Astrocyte (in vitro differentiated cells and primary cell): ENCODE data around the gene TINCR. TPM values are rescaled to one million over a fixed set of nuclear protein-coding genes. Genes with fewer than 3 reads are reported as not detected.

Source experiments
- DNase-seq: peaks from one replicate; pipeline ENCODE4 v3.0.0-alpha.2; 2010; ENCODE audit warnings: low read depth
- FAIRE-seq: peaks from 2 replicates; lab custom pipeline; 2011; peaks lifted over from hg19 to GRCh38; lab: Jason Lieb, UNC
- H2AFZ ChIP-seq: 2 replicates; pipeline ENCODE4 v1.6.0; 2012; ENCODE audit warnings: low read depth, low read length, inconsistent platforms
- H3K27ac ChIP-seq: 2 replicates; pipeline ENCODE4 v1.5.1; 2011; ENCODE audit warnings: low read depth, low read length, inconsistent platforms
- H3K27me3 ChIP-seq: 2 replicates; pipeline ENCODE4 v1.6.0; 2011; ENCODE audit warnings: low read length, inconsistent platforms; ENCODE audit not compliant: insufficient read depth
- H3K36me3 ChIP-seq: 2 replicates; pipeline ENCODE4 v1.5.1; 2011; ENCODE audit warnings: low read length, inconsistent platforms; ENCODE audit not compliant: insufficient read depth
- H3K4me1 ChIP-seq: 2 replicates; pipeline ENCODE4 v1.5.1; 2011; ENCODE audit warnings: low read length, inconsistent platforms; ENCODE audit not compliant: insufficient read depth
- H3K4me2 ChIP-seq: 2 replicates; pipeline ENCODE4 v1.6.0; 2012; ENCODE audit warnings: low read length, inconsistent platforms
- H3K4me3 ChIP-seq: 2 replicates; pipeline ENCODE4 v1.5.1; 2011; ENCODE audit warnings: low read depth, mild to moderate bottlenecking, low read length, inconsistent platforms; ENCODE audit not compliant: insufficient read depth
- H3K79me2 ChIP-seq: 2 replicates; pipeline ENCODE4 v1.6.0; 2012; ENCODE audit warnings: mild to moderate bottlenecking, low read length, inconsistent platforms; ENCODE audit not compliant: insufficient read depth
- H3K9ac ChIP-seq: 2 replicates; pipeline ENCODE4 v1.6.0; 2012; ENCODE audit warnings: mild to moderate bottlenecking, low read length, inconsistent platforms
- H3K9me3 ChIP-seq: 2 replicates; pipeline ENCODE4 v1.5.1; 2012; ENCODE audit warnings: low read depth, mild to moderate bottlenecking, low read length, inconsistent platforms; ENCODE audit not compliant: insufficient read depth
- H4K20me1 ChIP-seq: 2 replicates; pipeline ENCODE4 v1.6.0; 2012; ENCODE audit warnings: low read length, inconsistent platforms; ENCODE audit not compliant: insufficient read depth
- H3K27ac Mint-ChIP-seq: one replicate; pipeline ENCODE4 v1.8.0; 2021; ENCODE audit warnings: mild to moderate bottlenecking, mixed read lengths; ENCODE audit not compliant: unreplicated experiment
- H3K27me3 Mint-ChIP-seq: one replicate; pipeline ENCODE4 v1.8.0; 2021; ENCODE audit warnings: low read depth, mixed read lengths; ENCODE audit not compliant: unreplicated experiment
- H3K36me3 Mint-ChIP-seq: one replicate; pipeline ENCODE4 v1.8.0; 2021; ENCODE audit warnings: low read depth, mixed read lengths; ENCODE audit not compliant: unreplicated experiment
- H3K4me1 Mint-ChIP-seq: one replicate; pipeline ENCODE4 v1.8.0; 2021; ENCODE audit warnings: low read depth, mixed read lengths; ENCODE audit not compliant: unreplicated experiment
- H3K4me3 Mint-ChIP-seq: one replicate; pipeline ENCODE4 v1.8.0; 2021; ENCODE audit warnings: mild to moderate bottlenecking, moderate library complexity, mixed read lengths; ENCODE audit not compliant: unreplicated experiment
- H3K9me3 Mint-ChIP-seq: one replicate; pipeline ENCODE4 v1.8.0; 2021; ENCODE audit warnings: mild to moderate bottlenecking, mixed read lengths; ENCODE audit not compliant: unreplicated experiment
- EZH2 ChIP-seq: IDR thresholded peaks from 2 replicates; pipeline ENCODE4 v1.6.1; 2012; ENCODE audit warnings: mild to moderate bottlenecking, low read length, inconsistent platforms; ENCODE audit not compliant: insufficient read depth
- total RNA-seq: library from RNA; stranded (reverse); gene quantifications from 2 replicates; pipeline ENCODE4 v1.2.1, GENCODE V29; 2021
- TF ChIP-seq, protein P1 (sequence below): IDR thresholded peaks from 2 replicates; pipeline ENCODE4 v1.5.1; 2011; ENCODE audit warnings: low read depth, mild to moderate bottlenecking, inconsistent platforms, low read length, moderate library complexity; ENCODE audit not compliant: insufficient read depth

TINCR gene
- total RNA-seq, 1 donor from 2014 or later: 1.4 TPM

DNA sequence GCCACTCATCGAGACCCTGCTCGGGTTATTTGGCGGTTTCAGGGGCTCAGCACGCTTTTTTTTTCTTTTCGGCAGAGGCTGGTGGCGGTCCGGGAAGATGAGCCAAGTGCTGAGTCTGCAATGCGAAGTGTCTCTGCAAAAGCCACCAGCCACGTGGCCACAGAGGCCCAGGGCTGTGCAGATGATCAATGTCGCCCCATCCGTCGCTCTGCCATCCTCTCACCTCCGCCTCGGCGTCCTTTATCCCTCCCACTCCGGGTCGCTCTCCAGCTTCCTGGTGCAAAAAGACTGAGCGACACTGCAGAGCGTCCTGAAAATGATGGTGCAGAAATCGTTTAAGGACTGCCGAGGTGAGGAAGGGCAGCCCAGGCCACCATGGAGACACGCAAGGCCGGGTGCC lies 55.0 kb downstream of the TINCR start:
- Histone ChIP-seq H3K9ac (no peak overlapping the region), H3K4me3 (no peak overlapping the region), H3K27me3 (no peaks in the 10 kb centered on the region), H2AFZ (no peak overlapping the region), H3K9me3 (peaks cover 10% of the 10 kb centered on the region), H3K4me2 (no peak overlapping the region), H3K79me2 (no peaks in the 10 kb centered on the region), H3K36me3 (no peaks in the 10 kb centered on the region), H3K27ac (no peak overlapping the region), H4K20me1 (no peaks in the 10 kb centered on the region), H3K4me1 (no peaks in the 10 kb centered on the region)
- Mint-ChIP-seq H3K27ac (no peak overlapping the region), H3K9me3 (peaks cover 19% of the 10 kb centered on the region), H3K36me3 (peaks cover 2% of the 10 kb centered on the region), H3K4me1 (no peaks in the 10 kb centered on the region), H3K4me3 (no peak overlapping the region), H3K27me3 (peaks cover 16% of the 10 kb centered on the region)
- no peak for TF ChIP-seq EZH2
- TF ChIP-seq, protein P1, sequence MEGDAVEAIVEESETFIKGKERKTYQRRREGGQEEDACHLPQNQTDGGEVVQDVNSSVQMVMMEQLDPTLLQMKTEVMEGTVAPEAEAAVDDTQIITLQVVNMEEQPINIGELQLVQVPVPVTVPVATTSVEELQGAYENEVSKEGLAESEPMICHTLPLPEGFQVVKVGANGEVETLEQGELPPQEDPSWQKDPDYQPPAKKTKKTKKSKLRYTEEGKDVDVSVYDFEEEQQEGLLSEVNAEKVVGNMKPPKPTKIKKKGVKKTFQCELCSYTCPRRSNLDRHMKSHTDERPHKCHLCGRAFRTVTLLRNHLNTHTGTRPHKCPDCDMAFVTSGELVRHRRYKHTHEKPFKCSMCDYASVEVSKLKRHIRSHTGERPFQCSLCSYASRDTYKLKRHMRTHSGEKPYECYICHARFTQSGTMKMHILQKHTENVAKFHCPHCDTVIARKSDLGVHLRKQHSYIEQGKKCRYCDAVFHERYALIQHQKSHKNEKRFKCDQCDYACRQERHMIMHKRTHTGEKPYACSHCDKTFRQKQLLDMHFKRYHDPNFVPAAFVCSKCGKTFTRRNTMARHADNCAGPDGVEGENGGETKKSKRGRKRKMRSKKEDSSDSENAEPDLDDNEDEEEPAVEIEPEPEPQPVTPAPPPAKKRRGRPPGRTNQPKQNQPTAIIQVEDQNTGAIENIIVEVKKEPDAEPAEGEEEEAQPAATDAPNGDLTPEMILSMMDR: no peak
- no peak for FAIRE-seq
- no peak for DNase-seq

Other genes starting within 250 kb of the TINCR start
- gene PTPRS, start 227.1 kb downstream of the TINCR start, total RNA-seq: 125 and 142 TPM in 2 replicates
- 0.19 TPM in 1 of 2 replicates, not detected in the other for gene ZNRF4, start 112.5 kb downstream of the TINCR start, total RNA-seq
- gene SAFB2, start 54.8 kb upstream of the TINCR start, total RNA-seq: 50.6 and 51.9 TPM in 2 replicates
- 60.4 and 65.1 TPM in 2 replicates for gene SAFB, start 55.1 kb upstream of the TINCR start, total RNA-seq
- 48.0 and 49.3 TPM in 2 replicates for gene MICOS13, start 112.6 kb upstream of the TINCR start, total RNA-seq
- gene HSD11B1L, start 113.1 kb upstream of the TINCR start, total RNA-seq: 8.4 and 9.8 TPM in 2 replicates
- gene RPL36, start 122.3 kb upstream of the TINCR start, total RNA-seq: 894 and 943 TPM in 2 replicates
- gene LONP1, start 152.2 kb upstream of the TINCR start, total RNA-seq: 77.8 and 85.2 TPM in 2 replicates
- not detected in 2 replicates for gene CATSPERD, start 152.7 kb upstream of the TINCR start, total RNA-seq
- 2.0 and 2.4 TPM in 2 replicates for gene PRR22, start 216.8 kb upstream of the TINCR start, total RNA-seq
- 18.4 and 19.7 TPM in 2 replicates for gene DUS3L, start 223.2 kb upstream of the TINCR start, total RNA-seq
- gene NRTN, start 237.1 kb upstream of the TINCR start, total RNA-seq: 0.62 and 0.66 TPM in 2 replicates